GM23248 (cell line): ENCODE data around the gene ARHGAP35. TPM values are rescaled to one million over a fixed set of nuclear protein-coding genes. Genes with fewer than 3 reads are reported as not detected.
A peak's percentile ranks its signal among the peaks of the same experiment; 100 is the strongest.

Experiments used
- DNase-seq: peaks from one replicate; pipeline ENCODE4 v3.0.0-alpha.2; 2015
- H2AFZ ChIP-seq: fragments of 200-600 bp; sonication (generic); 2 replicates; pipeline ENCODE4 v1.6.1; 2016; ENCODE audit warnings: antibody characterized with exemption
- H3F3A ChIP-seq: fragments of 200-600 bp; sonication (generic); 2 replicates; pipeline ENCODE4 v1.6.1; 2016; ENCODE audit warnings: mild to moderate bottlenecking, antibody characterized with exemption, mixed run types; ENCODE audit not compliant: insufficient read depth
- H3K27ac ChIP-seq: fragments of 200-600 bp; sonication (generic); 2 replicates; pipeline ENCODE4 v1.5.1; 2016; ENCODE audit warnings: mild to moderate bottlenecking
- H3K27me3 ChIP-seq: fragments of 200-600 bp; sonication (generic); replicated peaks from 2 replicates; pipeline ENCODE4 v1.6.1; 2016; ENCODE audit warnings: mild to moderate bottlenecking; ENCODE audit not compliant: insufficient read depth
- H3K36me3 ChIP-seq: fragments of 200-600 bp; sonication (generic); 2 replicates; pipeline ENCODE4 v1.6.1; 2016; ENCODE audit warnings: low read depth, mild to moderate bottlenecking
- H3K4me1 ChIP-seq: fragments of 200-600 bp; sonication (generic); 2 replicates; pipeline ENCODE4 v1.6.1; 2016; ENCODE audit warnings: mild to moderate bottlenecking; ENCODE audit not compliant: insufficient read depth
- H3K4me2 ChIP-seq: fragments of 200-600 bp; sonication (generic); one replicate; pipeline ENCODE4 v1.6.1; 2016; ENCODE audit warnings: mild to moderate bottlenecking; ENCODE audit not compliant: unreplicated experiment
- H3K4me3 ChIP-seq: fragments of 200-600 bp; sonication (generic); 2 replicates; pipeline ENCODE4 v1.5.1; 2016; ENCODE audit warnings: mild to moderate bottlenecking
- H3K79me2 ChIP-seq: fragments of 200-600 bp; sonication (generic); 2 replicates; pipeline ENCODE4 v1.6.1; 2016; ENCODE audit warnings: mild to moderate bottlenecking; ENCODE audit not compliant: insufficient read depth
- H3K9ac ChIP-seq: fragments of 200-600 bp; sonication (generic); 2 replicates; pipeline ENCODE4 v1.6.1; 2016; ENCODE audit warnings: mild to moderate bottlenecking
- H3K9me2 ChIP-seq: fragments of 200-600 bp; sonication (generic); 2 replicates; pipeline ENCODE4 v1.6.1; 2016; ENCODE audit warnings: mixed run types, mild to moderate bottlenecking, moderate library complexity; ENCODE audit not compliant: insufficient read depth
- H3K9me3 ChIP-seq: fragments of 200-600 bp; sonication (generic); one replicate; pipeline ENCODE4 v1.6.1; 2017; ENCODE audit warnings: low read depth
- H4K20me1 ChIP-seq: fragments of 200-600 bp; sonication (generic); 2 replicates; pipeline ENCODE4 v1.6.0; 2016; ENCODE audit not compliant: insufficient read depth
- EZH2 ChIP-seq: fragments of 200-600 bp; sonication (generic); IDR thresholded peaks from 2 replicates; pipeline ENCODE4 v1.6.1; 2018; ENCODE audit warnings: antibody characterized with exemption, mild to moderate bottlenecking; ENCODE audit not compliant: insufficient read depth, poor library complexity, severe bottlenecking
- EZH2phosphoT487 ChIP-seq: fragments of 200-600 bp; sonication (generic); IDR thresholded peaks from 2 replicates; pipeline ENCODE4 v1.6.1; 2018; ENCODE audit warnings: antibody characterized with exemption, moderate library complexity, mild to moderate bottlenecking, low read depth; ENCODE audit not compliant: insufficient read depth
- WGBS, 2 experiments: methylation state at CpG; one replicate each; pipeline ENCODE4 v1.1.6; 2015 to 2017; ENCODE audit warnings: low lambda C conversion rate in 2 of 2, low coverage in 1 of 2; ENCODE audit errors: missing lambda C conversion rate in 2 of 2; 5-methylcytosine and 5-hydroxymethylcytosine counted together
- in situ Hi-C: fragments of 300-500 bp; cut with MboI; formaldehyde crosslinking; loops from 2 replicates; pipeline ENCODE4 v1.15.0; 2020
- polyA plus RNA-seq: library from polyadenylated mRNA; unstranded; fragments of >200 nt; fragmentation: Nextera tagmentation; extraction: Ambion mirVana; gene quantifications from 2 replicates; pipeline ENCODE4 v1.2.1, GENCODE V29; 2016
- total RNA-seq: library from RNA; depleted of rRNA; stranded (reverse); fragments of >200 nt; shearing (Covaris generic); gene quantifications from 2 replicates; pipeline ENCODE4 v1.2.3, GENCODE V29; 2014

The ARHGAP35 gene
- total and polyA plus RNA-seq, 2 experiments from 2014 or later = 13.5 to 35.2 TPM

- in situ Hi-C loops = no loop called here
- Histone ChIP-seq H3K27ac (peak overlapping the region; percentile 95), H3K79me2 (no peaks in the 10 kb centered on the region), H2AFZ (peak overlapping the region; percentile 0; the same call in 1 of the 2 replicates), H3F3A (peaks cover 18% of the 10 kb centered on the region), H3K4me2 (no peak overlapping the region), H3K9me3 (no peaks in the 10 kb centered on the region), H3K27me3 (no peaks in the 10 kb centered on the region), H3K9ac (no peak overlapping the region), H3K4me3 (no peak overlapping the region), H4K20me1 (no peaks in the 10 kb centered on the region), H3K36me3 (no peaks in the 10 kb centered on the region; the same call in 1 of the 2 replicates), H3K4me1 (peaks cover 13% of the 10 kb centered on the region), H3K9me2 (no peaks in the 10 kb centered on the region)
- no peak for DNase-seq
- 61 to 68% methylated on average over 2 of the region's 2 CpGs for WGBS, 2 experiments
- TF ChIP-seq EZH2 (no peak), EZH2phosphoT487 (no peak)
Measured at GRCh38 chr19:46830864-46831263, 29.9 kb upstream of the ARHGAP35 start.

- Histone ChIP-seq H3K9ac (no peak overlapping the region), H4K20me1 (no peaks in the 10 kb centered on the region), H3F3A (peaks cover 21% of the 10 kb centered on the region), H3K9me2 (no peaks in the 10 kb centered on the region), H3K79me2 (no peaks in the 10 kb centered on the region), H3K4me2 (no peak overlapping the region), H3K4me3 (no peak overlapping the region), H3K9me3 (no peaks in the 10 kb centered on the region), H2AFZ (no peak overlapping the region), H3K27ac (no peak overlapping the region), H3K27me3 (no peaks in the 10 kb centered on the region), H3K4me1 (peaks cover 13% of the 10 kb centered on the region), H3K36me3 (no peaks in the 10 kb centered on the region; the same call in 1 of the 2 replicates)
- in situ Hi-C loops = no loop called here
- WGBS, 2 experiments = 14 to 26% methylated on average over 5 of the region's 5 CpGs
- no peak for TF ChIP-seq EZH2phosphoT487
- TF ChIP-seq EZH2 = no peak
- peak; percentile 11 for DNase-seq
Measured at GRCh38 chr19:46834121-46834520, 26.7 kb upstream of the ARHGAP35 start.

GRCh38 chr19:46834984-46835383, 25.8 kb upstream of the ARHGAP35 start:
- no peaks in the 10 kb centered on the region for H3K9me3 ChIP-seq
- no peaks in the 10 kb centered on the region for H3K27me3 ChIP-seq
- in situ Hi-C loops = no loop called here
- no peak overlapping the region for H2AFZ ChIP-seq
- H3K9ac ChIP-seq = no peak overlapping the region
- TF ChIP-seq EZH2phosphoT487 (no peak), EZH2 (no peak)
- no peak overlapping the region for H3K4me3 ChIP-seq
- peaks cover 5% of the 10 kb centered on the region; the same call in 1 of the 2 replicates for H3K36me3 ChIP-seq
- peaks cover 16% of the 10 kb centered on the region for H3F3A ChIP-seq
- H3K27ac ChIP-seq = no peak overlapping the region
- H4K20me1 ChIP-seq = no peaks in the 10 kb centered on the region
- H3K79me2 ChIP-seq = peaks cover 8% of the 10 kb centered on the region; the same call in 1 of the 2 replicates
- WGBS, 2 experiments = 94 to 96% methylated on average over 6 of the region's 6 CpGs
- H3K4me1 ChIP-seq = peaks cover 14% of the 10 kb centered on the region
- H3K4me2 ChIP-seq = no peak overlapping the region
- no peak for DNase-seq
- no peaks in the 10 kb centered on the region for H3K9me2 ChIP-seq

- no peaks in the 10 kb centered on the region for H3K9me3 ChIP-seq
- no peaks in the 10 kb centered on the region for H3K27me3 ChIP-seq
- no peak overlapping the region for H3K4me2 ChIP-seq
- H3K4me3 ChIP-seq = no peak overlapping the region
- TF ChIP-seq EZH2 = no peak
- no peak for TF ChIP-seq EZH2phosphoT487
- H3F3A ChIP-seq = peaks cover 29% of the 10 kb centered on the region
- peaks cover 12% of the 10 kb centered on the region; the same call in 1 of the 2 replicates for H3K36me3 ChIP-seq
- no peak overlapping the region for H3K27ac ChIP-seq
- H3K9ac ChIP-seq = no peak overlapping the region
- H4K20me1 ChIP-seq = no peaks in the 10 kb centered on the region
- H3K79me2 ChIP-seq = peaks cover 22% of the 10 kb centered on the region
- H3K9me2 ChIP-seq = no peaks in the 10 kb centered on the region
- no peak overlapping the region for H2AFZ ChIP-seq
- no peak for DNase-seq
- H3K4me1 ChIP-seq = peaks cover 29% of the 10 kb centered on the region
- in situ Hi-C loops = no loop called here
- 88 to 92% methylated on average over 9 to 20 of the region's 20 CpGs for WGBS, 2 experiments
Measured at GRCh38 chr19:46838160-46838559, 22.6 kb upstream of the ARHGAP35 start.
